ENCODE measurements around the gene STK11.
A peak's percentile ranks its signal among the peaks of the same experiment; 100 is the strongest.

STK11 gene

DNA sequence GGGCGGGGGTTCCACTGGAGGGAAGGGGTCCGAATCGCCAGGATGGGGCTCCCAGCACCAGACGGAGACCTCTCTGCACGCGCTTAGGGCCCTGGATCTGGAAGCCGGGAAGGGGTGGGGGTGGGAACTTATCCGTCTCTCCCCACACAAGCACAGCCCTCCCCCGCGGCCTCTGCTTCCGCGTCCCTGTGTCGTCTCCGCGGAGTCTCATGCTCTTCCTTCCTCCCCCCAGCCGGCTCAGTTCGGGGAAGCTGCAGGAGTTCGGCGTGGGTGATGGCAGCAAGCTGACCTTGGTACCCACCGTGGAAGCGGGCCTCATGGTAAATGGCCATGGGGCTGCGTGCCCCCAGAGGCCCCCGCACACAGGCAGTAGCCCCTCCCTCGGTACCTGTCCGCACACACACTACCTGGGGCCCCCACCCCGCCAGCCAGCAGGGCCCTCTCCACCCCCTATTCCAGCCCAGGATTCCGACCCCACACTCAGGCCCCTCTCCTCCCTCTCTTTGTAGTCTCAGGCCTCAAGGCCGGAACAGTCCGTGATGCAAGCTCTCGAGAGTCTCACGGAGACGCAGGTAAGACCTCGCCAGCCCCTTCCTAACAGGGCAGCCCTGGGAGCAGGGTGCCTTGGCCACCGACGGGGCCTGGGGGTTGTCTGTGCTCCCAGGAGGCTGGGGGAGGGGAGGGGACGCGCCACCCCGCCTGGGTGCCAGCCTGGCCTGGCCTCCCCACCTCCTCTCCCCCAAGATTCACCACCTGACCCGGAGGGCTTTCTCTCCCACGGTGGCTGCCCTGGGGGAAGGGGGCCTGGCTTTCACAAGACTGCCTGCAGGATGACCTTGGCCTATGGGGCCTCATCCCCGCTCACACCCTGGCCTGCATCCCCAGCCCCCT, 46.0 kb downstream of the STK11 start:
- DNase-seq, result peak; percentile 61

DNA sequence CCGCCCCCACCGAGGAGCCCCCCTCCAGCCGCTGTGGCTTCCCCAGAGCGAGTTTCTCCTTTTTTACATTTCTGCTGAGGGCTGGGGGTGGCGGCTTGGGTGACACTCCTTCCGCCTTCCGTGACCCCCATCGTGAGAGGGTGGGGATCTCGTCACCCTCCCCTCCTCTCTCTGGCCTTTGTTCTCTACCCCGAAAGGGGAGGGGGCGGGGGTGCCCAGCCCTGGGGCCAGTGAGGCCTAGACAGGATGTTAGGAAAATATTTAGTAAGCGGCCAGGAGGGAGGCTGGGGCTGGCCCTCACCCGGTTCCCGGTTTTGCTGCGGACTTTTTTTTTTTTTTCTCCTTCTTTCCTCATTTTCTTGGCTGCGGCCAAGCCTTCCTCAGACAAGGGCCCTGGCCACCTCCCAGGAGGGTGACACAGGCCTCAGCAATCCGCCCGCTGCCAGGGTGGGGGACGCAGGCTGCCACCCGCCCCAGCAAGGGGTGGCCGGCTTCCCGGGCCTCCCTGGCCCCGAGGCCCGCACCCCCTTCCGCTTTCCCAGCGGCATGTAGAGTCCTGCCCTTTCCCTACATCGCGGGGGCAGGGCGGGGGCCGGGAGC, 46.7 kb downstream of the STK11 start:
- peak; percentile 54 for DNase-seq

DNA sequence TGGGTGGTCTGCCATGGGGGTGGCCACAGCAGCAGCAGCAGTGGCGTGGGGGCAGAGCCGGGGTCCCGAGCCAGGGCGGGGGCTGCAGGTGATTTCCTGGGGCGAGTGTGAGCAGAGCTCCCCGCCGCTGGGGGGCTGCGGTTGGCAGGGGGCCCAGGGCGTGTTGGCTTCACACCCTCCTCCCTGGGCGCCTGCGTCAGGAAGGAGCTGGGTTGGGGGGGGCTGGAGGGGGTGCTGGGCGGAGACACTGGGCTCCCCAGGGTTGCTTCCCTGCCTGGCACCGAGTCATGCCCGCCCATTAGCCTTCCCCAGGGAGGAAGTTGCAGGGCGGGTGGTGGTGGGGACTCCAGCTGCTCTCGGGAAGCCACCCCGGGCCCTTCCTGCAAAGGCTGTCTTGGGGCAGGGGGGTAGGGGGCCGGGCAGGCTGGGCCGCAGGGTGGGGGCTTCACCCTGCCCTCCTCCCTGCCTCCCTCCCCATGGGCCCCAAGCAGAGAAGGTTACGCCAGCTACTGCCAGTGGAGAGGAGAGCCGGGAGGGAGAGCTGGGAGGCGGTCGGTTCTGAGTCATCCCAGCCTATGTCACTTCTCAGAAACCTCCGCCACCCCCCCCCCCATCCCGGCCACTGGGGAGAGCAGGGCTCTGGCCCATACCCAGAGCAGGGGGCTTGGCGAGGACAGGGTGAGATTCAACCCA, 47.4 kb downstream of the STK11 start:
- peak; percentile 56 for DNase-seq

DNA sequence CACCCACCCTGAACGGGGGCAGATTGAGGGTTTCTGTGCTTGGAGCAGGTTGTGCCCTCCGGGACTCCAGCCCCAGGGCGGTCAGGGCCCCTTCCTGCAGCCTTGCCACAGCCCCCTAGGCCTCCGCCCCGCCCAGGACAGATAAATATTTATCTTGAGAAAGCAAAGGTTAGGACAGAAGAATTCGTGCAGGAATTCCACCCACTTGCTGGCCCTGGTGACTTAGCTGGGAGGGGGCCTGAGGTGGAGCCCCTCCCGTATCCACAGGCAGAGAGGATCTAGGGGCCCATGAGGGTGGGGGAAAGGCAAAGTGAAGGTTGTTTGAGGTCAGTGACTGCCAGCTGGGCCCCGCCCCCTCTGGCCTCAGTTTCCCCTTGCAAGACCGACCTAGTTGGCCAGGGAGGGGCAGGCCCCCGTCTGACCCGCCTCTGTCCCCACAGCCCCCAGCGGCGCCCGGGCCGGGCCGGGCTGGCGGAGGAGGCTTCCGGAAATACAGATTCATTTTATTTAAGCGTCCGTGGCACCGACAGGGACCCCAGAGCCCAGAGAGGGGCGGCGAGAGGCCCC, 48.0 kb downstream of the STK11 start:
- no peak for DNase-seq

DNA sequence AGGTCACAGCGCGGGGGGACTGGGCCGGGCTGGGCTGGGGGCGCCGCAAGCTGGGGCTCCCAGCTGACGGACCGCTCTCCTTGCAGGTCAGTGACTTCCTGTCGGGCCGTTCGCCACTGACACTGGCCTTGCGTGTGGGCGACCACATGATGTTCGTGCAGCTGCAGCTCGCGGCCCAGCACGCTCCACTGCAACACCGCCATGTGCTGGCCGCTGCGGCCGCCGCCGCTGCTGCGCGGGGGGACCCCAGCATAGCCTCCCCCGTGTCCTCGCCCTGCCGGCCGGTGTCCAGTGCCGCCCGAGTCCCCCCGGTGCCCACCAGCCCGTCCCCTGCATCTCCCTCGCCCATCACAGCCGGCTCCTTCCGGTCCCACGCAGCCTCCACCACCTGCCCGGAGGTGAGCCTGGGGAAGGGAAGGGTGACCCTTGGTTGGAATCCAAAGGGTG, 48.5 kb downstream of the STK11 start:
- no peak for DNase-seq

DNA sequence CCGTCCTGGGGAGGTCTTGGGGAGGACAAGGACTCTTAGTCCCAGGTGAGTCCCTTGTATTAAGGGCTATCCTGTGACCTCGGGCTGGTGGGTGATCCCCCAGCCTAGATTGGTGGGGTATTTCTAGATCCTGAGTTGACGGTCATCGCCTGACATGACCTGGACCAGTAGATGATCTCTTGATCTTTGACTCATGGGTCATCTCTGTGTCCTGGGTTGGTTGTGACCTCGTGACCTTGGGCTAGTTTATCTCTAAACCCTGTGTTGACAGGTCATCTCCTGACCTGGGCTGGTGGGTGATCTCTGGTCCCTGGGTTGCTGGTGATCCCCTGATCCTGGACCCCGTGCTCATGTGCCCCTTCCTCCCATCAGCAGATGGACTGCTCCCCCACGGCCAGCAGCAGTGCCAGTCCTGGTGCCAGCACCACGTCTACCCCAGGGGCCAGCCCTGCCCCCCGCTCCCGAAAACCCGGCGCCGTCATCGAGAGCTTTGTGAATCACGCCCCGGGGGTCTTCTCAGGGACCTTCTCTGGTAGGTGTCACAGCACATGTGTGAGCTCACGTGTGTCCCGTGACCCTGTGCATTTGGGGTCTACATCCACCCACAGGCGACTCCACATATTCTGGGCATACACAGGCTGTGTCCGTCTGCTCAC, 49.1 kb downstream of the STK11 start:
- no peak for DNase-seq

DNA sequence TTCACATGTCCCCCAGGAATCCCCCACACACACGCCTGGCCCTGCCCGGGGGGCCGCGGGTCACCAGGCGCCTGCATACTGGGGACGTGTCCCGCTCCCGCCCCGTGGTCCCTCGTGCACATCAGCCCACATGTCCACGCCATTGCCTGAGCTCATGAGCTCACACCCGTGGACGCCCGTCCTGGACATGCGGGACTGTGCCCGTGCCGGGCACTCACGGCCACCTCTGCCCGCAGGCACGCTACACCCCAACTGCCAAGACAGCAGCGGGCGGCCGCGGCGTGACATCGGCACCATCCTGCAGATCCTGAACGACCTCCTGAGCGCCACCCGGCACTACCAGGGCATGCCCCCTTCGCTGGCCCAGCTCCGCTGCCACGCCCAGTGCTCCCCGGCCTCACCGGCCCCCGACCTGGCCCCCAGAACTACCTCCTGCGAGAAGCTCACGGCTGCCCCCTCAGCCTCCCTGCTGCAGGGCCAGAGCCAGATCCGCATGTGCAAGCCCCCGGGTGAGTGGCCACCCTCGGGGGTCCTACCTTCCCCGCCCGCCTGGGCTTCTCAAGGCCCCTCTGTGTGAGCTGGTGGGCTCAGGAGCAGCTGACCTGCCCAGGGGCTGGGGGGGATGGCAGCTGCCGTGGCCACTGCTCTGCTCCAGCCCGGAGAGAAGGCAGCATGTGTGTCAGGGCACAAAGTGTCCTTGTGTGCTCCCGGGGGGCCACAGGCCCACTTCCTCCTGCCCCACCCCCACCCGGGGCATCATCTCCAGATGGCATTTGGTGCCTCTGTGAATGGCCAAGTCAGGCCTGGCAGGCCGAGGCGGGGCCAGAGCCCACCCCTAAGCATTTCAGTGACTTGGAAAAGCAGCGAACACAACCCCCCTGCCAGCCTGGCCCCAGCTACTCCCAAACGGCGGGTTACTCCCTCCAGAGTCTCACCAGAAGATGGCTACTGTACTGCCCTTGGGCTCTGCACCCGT, 49.9 kb downstream of the STK11 start:
- no peak for DNase-seq

DNA sequence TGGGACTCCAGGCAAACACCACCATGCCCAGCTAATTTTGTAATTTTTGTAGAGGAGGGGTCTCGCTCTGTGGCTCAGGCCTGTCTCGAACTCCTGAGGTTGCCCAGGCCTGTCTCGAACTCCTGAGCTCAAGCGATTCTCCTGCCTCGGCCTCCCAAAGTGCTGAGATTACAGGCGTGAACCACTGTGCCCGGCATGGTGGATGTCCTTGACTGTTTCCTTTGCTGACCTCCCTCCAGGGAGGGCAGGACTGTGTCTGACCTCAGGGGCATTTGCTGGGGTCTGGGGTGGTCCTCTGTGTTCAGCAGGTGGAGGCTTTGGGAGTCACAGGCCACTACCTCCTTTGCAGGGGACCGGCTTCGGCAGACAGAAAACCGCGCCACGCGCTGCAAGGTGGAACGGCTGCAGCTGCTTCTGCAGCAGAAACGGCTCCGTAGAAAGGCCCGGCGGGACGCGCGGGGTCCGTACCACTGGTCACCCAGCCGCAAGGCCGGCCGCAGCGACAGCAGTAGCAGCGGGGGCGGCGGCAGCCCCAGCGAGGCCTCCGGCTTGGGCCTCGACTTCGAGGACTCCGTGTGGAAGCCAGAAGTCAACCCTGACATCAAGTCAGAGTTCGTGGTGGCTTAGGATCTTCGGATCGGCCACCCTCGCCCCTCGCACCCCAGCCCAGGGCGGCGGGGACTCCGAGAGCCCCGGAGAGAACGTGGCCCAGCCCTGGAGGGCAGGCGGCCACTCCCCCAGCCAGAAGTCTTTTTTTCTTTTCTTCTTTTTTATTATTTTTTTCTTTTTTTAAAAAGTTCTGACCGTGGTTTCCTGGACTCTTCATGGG, 51.3 kb downstream of the STK11 start:
- no peak for DNase-seq

DNA sequence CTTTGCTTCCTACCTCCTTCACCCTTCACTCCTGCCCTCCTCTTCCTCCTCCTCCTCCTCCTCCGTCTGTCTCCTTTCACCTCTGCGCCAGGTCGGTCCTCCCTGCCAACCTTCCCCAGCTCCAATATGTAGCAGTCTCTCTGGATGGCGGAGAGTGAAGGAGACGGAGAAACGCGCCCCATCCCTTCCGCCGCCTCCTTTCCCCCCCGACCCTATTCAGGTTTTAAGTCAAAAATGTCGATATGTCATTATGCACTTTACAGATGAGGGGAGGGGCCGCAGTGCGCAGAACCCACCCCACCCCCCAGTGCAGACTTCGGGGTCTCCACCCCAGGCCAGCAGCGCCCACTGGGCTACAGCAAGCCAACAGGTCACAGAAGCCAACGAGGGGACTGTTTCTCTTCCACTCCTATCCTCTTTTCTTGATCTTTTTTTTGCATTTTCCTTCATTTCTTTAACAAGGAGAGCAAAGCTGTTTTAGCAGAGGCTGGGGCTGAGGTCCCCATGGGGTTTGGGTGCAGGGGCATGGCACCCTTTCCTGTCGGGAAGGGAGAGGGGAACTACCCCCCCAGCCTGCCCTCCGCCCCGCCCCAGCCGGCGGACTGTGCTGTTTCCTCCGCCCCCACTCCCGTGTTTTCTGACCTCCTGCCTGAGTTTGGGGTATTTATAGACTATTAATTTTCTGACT, 52.0 kb downstream of the STK11 start:
- DNase-seq, result no peak

DNA sequence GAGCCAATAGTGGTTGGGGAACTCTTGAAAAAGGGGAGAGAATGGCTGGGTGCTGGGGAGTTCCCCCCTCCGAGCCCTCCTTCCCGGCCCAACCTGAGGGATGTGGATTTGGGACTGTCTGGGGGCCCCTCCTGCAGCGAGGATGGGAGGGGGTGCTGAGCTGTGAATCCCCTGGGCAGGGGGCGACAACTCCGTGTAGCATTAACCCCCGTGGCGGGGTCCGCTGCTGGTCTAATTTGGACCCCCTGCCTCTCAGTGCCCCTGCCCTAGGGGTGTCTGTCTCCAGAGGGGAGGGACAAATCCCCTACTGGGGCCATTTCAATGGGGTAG, 52.5 kb downstream of the STK11 start:
- no peak for DNase-seq

DNA sequence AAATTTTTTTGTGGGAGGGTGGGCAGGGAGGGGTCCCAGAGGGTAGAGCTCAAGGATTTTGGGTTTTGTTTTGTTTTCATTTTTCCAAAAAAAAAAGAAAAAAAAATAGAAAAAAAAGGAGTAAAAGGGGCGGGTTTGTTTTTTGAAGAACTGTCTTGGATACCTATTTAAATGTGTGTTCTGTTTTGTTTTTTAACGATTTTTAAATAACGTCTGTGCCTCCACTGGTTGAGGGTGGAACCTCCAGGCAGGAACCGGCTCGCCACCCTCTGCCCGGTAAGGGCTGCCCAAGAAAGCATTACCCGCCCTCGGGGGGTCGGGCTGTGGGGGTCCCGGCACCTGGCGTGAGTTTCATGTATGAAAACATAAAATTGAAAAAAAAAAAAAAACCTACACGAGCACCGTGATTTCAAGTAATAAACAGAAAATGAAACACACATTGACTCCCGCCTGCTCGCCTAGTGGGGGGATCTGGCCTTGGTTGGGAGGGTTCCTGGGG, 53.2 kb downstream of the STK11 start:
- DNase-seq, result no peak

DNA sequence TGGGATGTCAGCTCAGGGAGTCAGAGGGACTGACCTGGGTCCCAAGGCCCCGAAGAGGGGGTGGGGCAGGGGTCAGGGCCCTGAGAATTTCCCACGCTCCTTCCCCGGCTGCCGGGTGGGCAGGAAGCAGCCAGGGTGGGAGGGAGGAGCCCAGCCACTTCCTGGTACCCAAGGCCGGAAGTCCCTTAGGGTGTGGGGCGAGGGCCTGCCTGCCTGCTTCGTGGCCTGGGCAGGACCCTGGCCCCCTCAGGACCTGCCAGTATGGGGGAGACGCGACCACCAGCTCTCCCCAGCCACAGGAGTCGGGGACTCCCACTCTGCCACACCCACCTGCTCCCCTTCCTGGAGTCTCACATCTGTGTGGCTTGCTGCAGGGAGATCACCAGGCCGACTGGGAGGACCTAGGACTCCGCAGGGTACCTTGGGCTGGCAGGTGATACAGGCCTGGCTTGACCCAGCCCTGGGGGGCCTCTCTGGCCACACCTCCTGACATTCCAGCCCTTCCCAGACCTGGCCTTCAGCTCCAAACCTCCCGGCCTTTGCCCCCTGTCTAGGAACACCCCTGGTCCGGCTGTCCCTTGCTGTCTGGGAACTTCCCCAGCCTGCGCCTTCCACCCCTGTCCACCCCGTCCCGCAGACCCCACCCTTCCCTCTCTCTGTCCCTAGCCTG, 53.8 kb downstream of the STK11 start:
- peak; percentile 68 for DNase-seq

DNA sequence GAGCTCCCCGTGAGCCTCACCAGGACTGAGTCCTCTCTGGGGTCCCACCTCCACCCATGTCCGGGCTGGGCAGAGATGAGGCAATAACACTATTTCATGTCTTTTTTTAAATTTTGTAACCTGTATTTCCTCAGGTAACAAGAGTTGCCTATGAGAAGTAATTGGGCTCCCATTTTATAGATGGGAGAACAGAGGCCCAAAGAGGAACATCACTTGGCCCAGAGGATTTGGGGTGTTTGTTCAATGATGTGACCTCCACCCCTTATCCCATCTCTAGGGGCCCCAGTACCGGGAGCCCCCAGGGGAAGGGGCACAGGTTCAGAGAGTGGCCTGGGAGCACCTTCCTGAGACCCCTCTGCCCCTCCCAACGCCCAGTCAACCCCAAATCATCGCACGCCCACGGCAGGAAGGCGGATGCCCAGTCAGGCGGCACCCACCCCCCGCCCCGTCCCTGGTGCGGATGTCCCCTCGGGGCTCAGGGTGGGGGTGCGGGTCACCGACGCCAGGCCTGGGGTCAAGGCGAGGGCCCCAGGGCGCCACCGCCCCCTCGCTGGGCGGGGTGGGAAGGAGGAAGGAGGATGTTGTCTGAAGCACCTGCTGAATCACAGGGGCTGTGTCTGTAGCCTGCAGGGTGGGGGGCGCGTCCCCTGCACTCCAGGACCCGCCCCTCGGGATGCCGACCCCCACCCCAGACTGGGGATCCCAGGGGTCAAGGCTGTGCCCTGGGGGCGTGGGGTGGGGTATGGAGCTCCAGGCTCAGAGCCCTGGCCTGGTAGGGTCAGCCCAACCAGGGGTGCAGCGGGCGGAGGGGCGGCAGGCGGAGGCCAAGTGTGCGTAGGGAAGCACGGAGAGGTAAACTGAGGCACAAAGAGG, 54.5 kb downstream of the STK11 start:
- peak; percentile 47 for DNase-seq

DNA sequence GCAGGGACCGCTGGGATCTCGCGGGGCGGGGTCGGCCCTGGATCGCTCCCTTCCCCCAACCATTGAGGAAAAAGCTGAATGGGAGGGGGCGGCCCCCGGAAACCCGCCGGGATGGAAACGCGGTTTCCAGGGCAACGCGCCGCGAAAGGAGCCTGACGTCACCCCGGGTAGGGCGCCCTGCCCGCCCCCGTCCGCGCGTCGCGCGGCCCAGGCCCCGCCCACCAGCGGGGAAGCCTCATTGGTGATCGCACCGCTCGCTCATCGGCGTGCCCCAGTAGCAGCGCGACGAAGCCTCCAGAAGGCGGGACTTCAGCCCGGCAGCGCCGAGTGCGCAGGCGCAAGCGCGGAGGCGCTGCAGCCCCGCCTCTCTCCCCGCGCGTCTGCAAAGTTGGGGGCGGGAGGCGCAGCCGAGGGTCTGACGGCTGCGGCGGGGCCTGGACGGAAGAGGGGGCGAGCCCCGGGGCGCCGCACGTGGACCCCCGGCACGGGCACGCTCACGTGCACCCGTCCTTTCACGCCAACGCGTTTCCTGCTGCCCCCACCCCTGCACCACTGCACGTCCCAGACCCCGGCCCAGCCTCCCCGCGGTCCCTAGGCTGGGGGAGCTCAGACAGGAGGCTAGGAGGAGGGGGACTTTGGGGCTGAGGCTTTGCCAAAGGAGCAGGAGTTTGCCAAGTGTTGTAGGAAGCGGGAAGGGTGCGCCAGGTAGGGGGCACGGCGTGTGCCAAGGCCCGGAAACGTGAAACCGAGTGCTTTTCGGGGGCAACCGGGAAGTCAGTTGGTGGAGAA, 55.4 kb downstream of the STK11 start:
- DNase-seq, result peak; percentile 97

DNA sequence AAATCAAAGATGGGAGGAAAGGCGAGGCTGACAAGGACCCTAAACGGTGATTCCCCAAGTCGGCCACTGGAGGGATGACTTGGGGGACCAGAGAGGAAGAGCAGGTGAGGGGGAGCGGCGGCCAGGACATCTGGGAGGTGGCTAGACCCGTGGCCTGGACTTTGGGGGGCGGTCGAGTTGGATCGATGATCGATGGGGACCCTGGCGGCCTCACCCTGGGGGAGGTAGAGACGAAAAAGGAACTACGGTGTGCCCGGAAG, 55.9 kb downstream of the STK11 start:
- no peak for DNase-seq

DNA sequence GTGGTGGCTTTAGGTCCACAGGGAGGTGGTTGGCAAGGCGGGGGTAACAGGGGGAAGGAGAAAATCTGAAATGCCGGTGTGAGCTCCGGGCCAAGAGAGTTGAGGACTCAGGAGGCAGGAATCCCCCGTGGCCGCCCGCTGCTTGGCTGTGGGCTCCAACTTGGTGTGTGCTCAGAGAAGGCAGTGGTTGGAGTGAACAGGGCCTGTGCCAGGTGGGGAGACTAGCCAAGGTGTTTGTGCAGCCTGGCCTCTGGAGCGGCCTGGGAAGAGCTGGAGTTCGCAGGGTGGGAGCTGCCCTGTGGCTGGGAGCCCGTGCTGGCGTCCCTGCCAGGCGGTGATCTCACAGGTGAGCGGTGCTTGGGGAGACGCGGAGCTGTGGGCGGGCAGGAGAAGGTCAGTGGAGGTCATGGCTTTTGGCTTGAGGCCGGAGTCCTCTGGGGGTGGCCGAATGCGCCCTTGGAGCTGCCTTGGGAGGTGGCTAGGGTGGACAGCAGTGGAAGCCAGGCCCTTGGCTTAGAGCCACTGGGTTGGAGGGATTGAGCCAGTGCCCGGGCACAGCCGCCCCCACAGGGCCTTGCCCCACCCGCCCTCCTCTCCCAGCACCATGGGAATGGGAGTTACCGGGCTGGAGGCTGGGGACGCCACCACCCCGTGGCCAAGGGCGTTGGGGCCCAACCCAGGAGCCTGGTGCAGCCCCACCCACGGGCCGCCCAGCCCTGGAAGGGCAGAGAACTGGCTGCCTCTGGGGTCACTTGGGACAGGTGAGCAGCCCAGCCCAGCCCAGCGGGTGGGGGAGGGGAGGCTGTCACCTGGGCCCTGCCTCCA, 56.4 kb downstream of the STK11 start:
- no peak for DNase-seq

DNA sequence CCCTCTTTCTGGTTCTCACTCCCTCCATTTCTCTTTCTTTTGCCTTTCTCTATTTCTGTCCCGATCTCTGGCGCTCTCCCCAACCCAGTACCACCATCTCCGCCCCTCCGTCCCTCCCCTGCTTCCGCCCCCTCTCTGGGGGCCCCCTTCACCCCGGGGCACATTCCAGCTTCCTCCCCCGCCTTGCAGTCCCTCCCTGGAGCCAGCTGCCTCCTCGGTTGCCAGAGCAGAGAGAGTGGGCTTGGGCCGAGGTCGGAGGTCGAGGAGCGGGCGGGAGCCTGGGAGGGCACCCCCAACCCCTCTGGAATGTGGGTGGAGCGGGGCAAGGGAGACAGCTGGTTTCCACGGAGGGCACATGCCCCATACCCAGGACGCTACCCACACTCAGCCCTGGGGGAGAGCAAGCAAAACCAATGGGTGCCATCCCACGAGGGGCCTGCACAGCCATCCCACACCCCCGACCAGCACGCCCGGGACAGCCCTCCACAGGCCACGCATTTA, 57.1 kb downstream of the STK11 start:
- DNase-seq, result no peak

Data from activated naive CD4-positive, alpha-beta T cell treated with anti-CD3 and anti-CD28 coated beads, Interleukin-2, amount 50 U/mL, for 16 hours (primary cell).